Measurements from ENCODE around the gene HOGA1.

DNA sequence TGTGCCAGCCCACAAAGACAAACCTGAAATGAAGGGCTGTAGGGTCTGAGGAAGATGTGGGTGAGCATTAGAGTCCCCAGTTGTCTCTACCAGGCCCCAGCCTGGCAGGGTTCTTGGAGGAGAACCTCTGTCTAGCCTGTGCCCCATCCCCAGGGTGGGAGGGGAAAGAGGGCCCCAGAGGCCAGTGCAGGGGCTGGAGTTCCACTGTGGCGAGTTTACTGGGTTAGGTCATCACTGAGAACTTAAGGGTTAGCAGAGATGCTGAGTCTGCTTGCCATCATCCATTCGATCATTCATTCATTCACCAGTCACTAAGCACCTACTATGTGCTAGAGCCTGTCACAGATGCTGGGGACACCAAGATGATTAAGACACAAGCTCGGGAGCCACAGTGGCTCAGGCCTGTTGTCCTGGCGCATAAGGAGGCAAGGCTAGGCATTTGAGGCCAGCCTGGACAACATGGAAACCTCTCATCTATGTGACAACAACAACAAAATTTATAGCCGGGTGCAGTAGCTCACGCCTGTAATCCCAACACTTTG, 9.0 kb upstream of the HOGA1 start:
- TF ChIP-seq, protein P1, sequence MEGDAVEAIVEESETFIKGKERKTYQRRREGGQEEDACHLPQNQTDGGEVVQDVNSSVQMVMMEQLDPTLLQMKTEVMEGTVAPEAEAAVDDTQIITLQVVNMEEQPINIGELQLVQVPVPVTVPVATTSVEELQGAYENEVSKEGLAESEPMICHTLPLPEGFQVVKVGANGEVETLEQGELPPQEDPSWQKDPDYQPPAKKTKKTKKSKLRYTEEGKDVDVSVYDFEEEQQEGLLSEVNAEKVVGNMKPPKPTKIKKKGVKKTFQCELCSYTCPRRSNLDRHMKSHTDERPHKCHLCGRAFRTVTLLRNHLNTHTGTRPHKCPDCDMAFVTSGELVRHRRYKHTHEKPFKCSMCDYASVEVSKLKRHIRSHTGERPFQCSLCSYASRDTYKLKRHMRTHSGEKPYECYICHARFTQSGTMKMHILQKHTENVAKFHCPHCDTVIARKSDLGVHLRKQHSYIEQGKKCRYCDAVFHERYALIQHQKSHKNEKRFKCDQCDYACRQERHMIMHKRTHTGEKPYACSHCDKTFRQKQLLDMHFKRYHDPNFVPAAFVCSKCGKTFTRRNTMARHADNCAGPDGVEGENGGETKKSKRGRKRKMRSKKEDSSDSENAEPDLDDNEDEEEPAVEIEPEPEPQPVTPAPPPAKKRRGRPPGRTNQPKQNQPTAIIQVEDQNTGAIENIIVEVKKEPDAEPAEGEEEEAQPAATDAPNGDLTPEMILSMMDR (conservative IDR thresholded peaks at IDR 0.05 in 1 of 2, IDR thresholded peaks at IDR 0.05 in 1 of 2; ENCODE audit: low read depth in 1 of 2, low read length in 2 of 2): no peak
- TF ChIP-seq EZH2 (IDR thresholded peaks at IDR 0.05; ENCODE audit: low read length, missing control alignments): no peak
